H9 (cell line): Measurements from ENCODE around the gene NEUROG1. TPM values are rescaled to one million over a fixed set of nuclear protein-coding genes. Genes with fewer than 3 reads are reported as not detected.

ENCODE experiments used
- DNase-seq: peaks from one replicate; pipeline ENCODE4 v3.0.0-alpha.2; 2017
- H2AFZ ChIP-seq: one replicate; pipeline ENCODE4 v1.6.1; 2013; ENCODE audit warnings: mild to moderate bottlenecking, low read length, control low read depth, moderate library complexity
- H2AK5ac ChIP-seq: 2 replicates; pipeline ENCODE4 v1.6.1; 2013; ENCODE audit warnings: low read length, control low read depth, mixed read lengths; ENCODE audit not compliant: insufficient read length
- H2BK120ac ChIP-seq: one replicate; pipeline ENCODE4 v1.6.1; 2013; ENCODE audit warnings: low read depth, mild to moderate bottlenecking, low read length, control low read depth, inconsistent platforms; ENCODE audit not compliant: poor library complexity, severe bottlenecking
- H2BK12ac ChIP-seq: 2 replicates; pipeline ENCODE4 v1.6.1; 2013; ENCODE audit warnings: low read length, control low read depth, mixed read lengths, low read depth; ENCODE audit not compliant: insufficient read length
- H2BK15ac ChIP-seq: 2 replicates; pipeline ENCODE4 v1.6.1; 2013; ENCODE audit warnings: low read depth, low read length, control low read depth
- H2BK20ac ChIP-seq: one replicate; pipeline ENCODE4 v1.6.1; 2013; ENCODE audit warnings: low read depth, mild to moderate bottlenecking, low read length, control low read depth, inconsistent platforms; ENCODE audit not compliant: poor library complexity, severe bottlenecking
- H2BK5ac ChIP-seq: 2 replicates; pipeline ENCODE4 v1.6.1; 2013; ENCODE audit warnings: low read length, control low read depth, mixed read lengths; ENCODE audit not compliant: insufficient read length
- H3K14ac ChIP-seq: 2 replicates; pipeline ENCODE4 v1.6.1; 2013; ENCODE audit warnings: low read length, control low read depth; ENCODE audit not compliant: insufficient read depth
- H3K18ac ChIP-seq: 2 replicates; pipeline ENCODE4 v1.6.1; 2013; ENCODE audit warnings: low read depth, mild to moderate bottlenecking, mixed read lengths, low read length, control low read depth; ENCODE audit not compliant: insufficient read length
- H3K23ac ChIP-seq: 2 replicates; pipeline ENCODE4 v1.6.1; 2013; ENCODE audit warnings: low read length, control low read depth, mixed read lengths, low read depth; ENCODE audit not compliant: insufficient read length
- H3K23me2 ChIP-seq: 2 replicates; pipeline ENCODE4 v1.6.1; 2013; ENCODE audit warnings: low read depth, mild to moderate bottlenecking, mixed read lengths, low read length, control low read depth; ENCODE audit not compliant: insufficient read length, poor library complexity, severe bottlenecking
- H3K27ac ChIP-seq: 2 replicates; pipeline ENCODE4 v1.5.1; 2013; ENCODE audit warnings: low read length, control low read depth, mixed read lengths, low read depth; ENCODE audit not compliant: insufficient read length
- H3K27me3 ChIP-seq: 2 replicates; pipeline ENCODE4 v1.6.1; 2013; ENCODE audit warnings: low read length, control low read depth, inconsistent platforms; ENCODE audit not compliant: insufficient read depth
- H3K4ac ChIP-seq: 2 replicates; pipeline ENCODE4 v1.6.1; 2013; ENCODE audit warnings: low read depth, mild to moderate bottlenecking, control low read depth, inconsistent platforms, low read length, moderate library complexity
- H3K4me1 ChIP-seq: 2 replicates; pipeline ENCODE4 v1.6.1; 2013; ENCODE audit warnings: low read length, control low read depth, inconsistent platforms; ENCODE audit not compliant: insufficient read depth
- H3K4me2 ChIP-seq: 2 replicates; pipeline ENCODE4 v1.6.1; 2013; ENCODE audit warnings: low read length, control low read depth, mixed read lengths; ENCODE audit not compliant: insufficient read length, insufficient read depth
- H3K56ac ChIP-seq: 2 replicates; pipeline ENCODE4 v1.6.1; 2013; ENCODE audit warnings: low read depth, mild to moderate bottlenecking, mixed read lengths, low read length, control low read depth; ENCODE audit not compliant: insufficient read length
- H3K79me1 ChIP-seq: 2 replicates; pipeline ENCODE4 v1.6.1; 2013; ENCODE audit warnings: low read depth, mild to moderate bottlenecking, moderate library complexity, low read length, control low read depth, inconsistent platforms; ENCODE audit not compliant: insufficient read depth, poor library complexity, severe bottlenecking
- H3K79me2 ChIP-seq: 2 replicates; pipeline ENCODE4 v1.6.1; 2013; ENCODE audit warnings: low read length, control low read depth, inconsistent platforms; ENCODE audit not compliant: insufficient read depth
- H3K9ac ChIP-seq: 2 replicates; pipeline ENCODE4 v1.6.1; 2013; ENCODE audit warnings: low read length, control low read depth, mixed read lengths; ENCODE audit not compliant: insufficient read length; ENCODE audit errors: extremely low read depth
- H3K9me3 ChIP-seq: one replicate; pipeline ENCODE4 v1.6.1; 2013; ENCODE audit warnings: low read depth, low read length, inconsistent platforms; ENCODE audit not compliant: control insufficient read depth
- H3T11ph ChIP-seq: one replicate; pipeline ENCODE4 v1.6.1; 2013; ENCODE audit warnings: mild to moderate bottlenecking, low read length, control low read depth, inconsistent platforms
- H4K20me1 ChIP-seq: one replicate; pipeline ENCODE4 v1.6.1; 2013; ENCODE audit not compliant: control insufficient read depth, insufficient read length, insufficient read depth
- H4K5ac ChIP-seq: 2 replicates; pipeline ENCODE4 v1.6.1; 2013; ENCODE audit warnings: low read depth, mild to moderate bottlenecking, mixed read lengths, low read length, control low read depth; ENCODE audit not compliant: insufficient read length
- H4K8ac ChIP-seq: replicated peaks from 2 replicates; pipeline ENCODE4 v1.6.1; 2013; ENCODE audit warnings: low read length, control low read depth, mixed read lengths, low read depth; ENCODE audit not compliant: insufficient read length
- H4K91ac ChIP-seq: 2 replicates; pipeline ENCODE4 v1.6.1; 2013; ENCODE audit warnings: low read depth, mild to moderate bottlenecking, moderate library complexity, mixed read lengths, low read length, control low read depth; ENCODE audit not compliant: insufficient read length
- H3K27ac Mint-ChIP-seq, 3 experiments: 2 replicates in 2 of 3; 3 replicates in 1 of 3; pipeline ENCODE4 v1.8.0; 2020 to 2021; ENCODE audit warnings: mixed read lengths in 3 of 3, mild to moderate bottlenecking in 1 of 3, moderate library complexity in 1 of 3
- H3K27me3 Mint-ChIP-seq: 2 replicates; pipeline ENCODE4 v1.8.0; 2021; ENCODE audit warnings: low read depth, mild to moderate bottlenecking, moderate library complexity, mixed read lengths
- H3K36me3 Mint-ChIP-seq, 3 experiments: 2 replicates in 2 of 3; 3 replicates in 1 of 3; pipeline ENCODE4 v1.8.0; 2020 to 2021; ENCODE audit warnings: low read depth in 3 of 3, mixed read lengths in 3 of 3; ENCODE audit not compliant: insufficient read depth in 1 of 3
- H3K4me1 Mint-ChIP-seq, 2 experiments: 2 replicates each; pipeline ENCODE4 v1.8.0; 2020; ENCODE audit warnings: mixed read lengths in 2 of 2
- H3K4me3 Mint-ChIP-seq, 2 experiments: 2 replicates in 1 of 2; 3 replicates in 1 of 2; pipeline ENCODE4 v1.8.0; 2020 to 2021; ENCODE audit warnings: mild to moderate bottlenecking in 2 of 2, mixed read lengths in 2 of 2, moderate library complexity in 1 of 2
- H3K9me3 Mint-ChIP-seq, 2 experiments: 2 replicates in 1 of 2; 3 replicates in 1 of 2; pipeline ENCODE4 v1.8.0; 2020; ENCODE audit warnings: mild to moderate bottlenecking in 2 of 2, mixed read lengths in 2 of 2, moderate library complexity in 1 of 2
- CTCF ChIP-seq: fragments of 200-600 bp; sonication (generic); conservative IDR thresholded peaks from 3 replicates; pipeline ENCODE4 v1.8.0; 2021; ENCODE audit warnings: antibody characterized with exemption, mild to moderate bottlenecking
- WGBS: extraction: QIAGEN DNeasy Blood & Tissue Kit; methylation state at CpG from one replicate; pipeline ENCODE4 v1.1.7; 2013; ENCODE audit warnings: missing lambda C conversion rate, low lambda C conversion rate, mixed read lengths; ENCODE audit not compliant: insufficient read length; ENCODE audit errors: extremely low coverage; 5-methylcytosine and 5-hydroxymethylcytosine counted together
- total RNA-seq: library from RNA; stranded (reverse); gene quantifications from 2 replicates; pipeline ENCODE4 v1.2.1, GENCODE V29; 2021

Gene NEUROG1
- total RNA-seq, 1 experiment from 2014 or later: not detected

- H2BK12ac ChIP-seq: no peak overlapping the region
- H3K9ac ChIP-seq: no peak overlapping the region
- H2BK20ac ChIP-seq: no peak overlapping the region
- Mint-ChIP-seq H3K27ac (no peak overlapping the region; a peak in 2 of 7 replicates), H3K4me1 (peaks cover 32 to 37% of the 10 kb centered on the region in 2 experiments), H3K9me3 (no peaks in the 10 kb centered on the region), H3K4me3 (no peak overlapping the region; a peak in 2 of 5 replicates), H3K27me3 (peaks cover 41% of the 10 kb centered on the region), H3K36me3 (no peaks in the 10 kb centered on the region)
- H2AFZ ChIP-seq: no peak overlapping the region
- no peaks in the 10 kb centered on the region for H3K79me2 ChIP-seq
- no peaks in the 10 kb centered on the region for H4K20me1 ChIP-seq
- no peak overlapping the region for H2BK5ac ChIP-seq
- peak; percentile 23; the same call in 1 of the 3 replicates for TF ChIP-seq CTCF
- H3K18ac ChIP-seq: no peak overlapping the region
- no peak overlapping the region for H2BK120ac ChIP-seq
- H3K4ac ChIP-seq: no peak overlapping the region
- no CpG with 5 or more reads among the region's 16 CpGs for WGBS
- H3K23ac ChIP-seq: no peak overlapping the region
- no peak overlapping the region for H3K14ac ChIP-seq
- no peaks in the 10 kb centered on the region for H3K79me1 ChIP-seq
- peaks cover 10% of the 10 kb centered on the region; the same call in 1 of the 2 replicates for H3K4me1 ChIP-seq
- no peak overlapping the region for H4K91ac ChIP-seq
- H3T11ph ChIP-seq: no peak overlapping the region
- H3K56ac ChIP-seq: no peak overlapping the region
- DNase-seq: no peak
- no peaks in the 10 kb centered on the region for H3K9me3 ChIP-seq
- H3K27me3 ChIP-seq: no peaks in the 10 kb centered on the region
- no peak overlapping the region for H2AK5ac ChIP-seq
- H3K23me2 ChIP-seq: no peaks in the 10 kb centered on the region
- no peak overlapping the region for H2BK15ac ChIP-seq
- H4K8ac ChIP-seq: no peak overlapping the region
- no peak overlapping the region for H4K5ac ChIP-seq
- no peak overlapping the region for H3K4me2 ChIP-seq
- no peak overlapping the region for H3K27ac ChIP-seq
These were observed 30.9 kb upstream of the NEUROG1 start for GRCh38 chr5:135566422-135567400.
